B cell (primary cell): ENCODE results near the gene SLC32A1.

Source experiments
- CTCF ChIP-seq: fragments of 200-600 bp; IDR thresholded peaks from one replicate; pipeline ENCODE4 v1.8.0; 2022; ENCODE audit warnings: antibody characterized with exemption, mild to moderate bottlenecking
- EZH2 ChIP-seq: IDR thresholded peaks from 2 replicates; pipeline ENCODE4 v1.6.1; 2012; ENCODE audit warnings: borderline replicate concordance, low read depth, mild to moderate bottlenecking, moderate library complexity, low read length; ENCODE audit not compliant: insufficient read depth, poor library complexity, severe bottlenecking

GRCh38 chr20:38747495-38748096 is 23.3 kb downstream of the SLC32A1 start:
- TF ChIP-seq CTCF (no peak), EZH2 (no peak)
